PC-9 (cell line): ENCODE measurements around the gene ADAMTS16. TPM values are rescaled to one million over a fixed set of nuclear protein-coding genes. Genes with fewer than 3 reads are reported as not detected.

Experiments
- BruUV-seq: library from RNA; stranded (reverse); fragments of 400-500 nt; replicated peaks from 2 replicates; lab custom pipeline; 2021; lab: Mats Ljungman, UMichigan
- CTCF ChIA-PET: fragments of 300-600 bp; sonication (Branson Sonifier 250); formaldehyde crosslinking; loops from one replicate; lab custom pipeline; 2022; ENCODE audit warnings: antibody characterized with exemption; lab: Charles Lee
- POLR2A ChIA-PET: fragments of 300-600 bp; sonication (Branson Sonifier 250); formaldehyde crosslinking; loops from one replicate; lab custom pipeline; 2022; ENCODE audit warnings: antibody characterized with exemption; ENCODE audit not compliant: unreplicated experiment; lab: Charles Lee
- DNase-seq, 2 experiments: peaks; one replicate each; pipeline versions ENCODE4 v3.0.0 to v3.0.0-alpha.2; 2015 to 2022; ENCODE audit warnings: mixed read lengths in 1 of 2
- H2AFZ ChIP-seq: fragments of 200-600 bp; sonication (generic); 2 replicates; pipeline ENCODE4 v1.8.1; 2017; ENCODE audit warnings: antibody characterized with exemption
- H3F3A ChIP-seq: fragments of 200-600 bp; sonication (generic); 2 replicates; pipeline ENCODE4 v1.8.1; 2017; ENCODE audit warnings: antibody characterized with exemption, mild to moderate bottlenecking, low read depth; ENCODE audit not compliant: insufficient read depth
- H3K27ac ChIP-seq: fragments of 200-600 bp; sonication (generic); 2 replicates; pipeline ENCODE4 v1.6.1; 2016; ENCODE audit warnings: mixed run types
- H3K27me3 ChIP-seq: fragments of 200-600 bp; sonication (generic); 2 replicates; pipeline ENCODE4 v1.6.1; 2016; ENCODE audit warnings: low read depth, mixed run types; ENCODE audit not compliant: insufficient read depth
- H3K36me3 ChIP-seq: fragments of 200-600 bp; sonication (generic); 2 replicates; pipeline ENCODE4 v1.6.1; 2016; ENCODE audit warnings: low read depth, mixed run types
- H3K4me1 ChIP-seq: fragments of 200-600 bp; sonication (generic); replicated peaks from 2 replicates; pipeline ENCODE4 v1.6.1; 2016; ENCODE audit warnings: mixed run types; ENCODE audit not compliant: insufficient read depth
- H3K4me2 ChIP-seq: fragments of 200-600 bp; sonication (generic); 2 replicates; pipeline ENCODE4 v1.6.1; 2017; ENCODE audit warnings: mixed run types
- H3K4me3 ChIP-seq: fragments of 200-600 bp; sonication (generic); 2 replicates; pipeline ENCODE4 v1.6.1; 2016; ENCODE audit warnings: mixed run types
- H3K79me2 ChIP-seq: fragments of 200-600 bp; sonication (generic); 2 replicates; pipeline ENCODE4 v1.6.1; 2017; ENCODE audit warnings: low read depth, mixed run types
- H3K9me2 ChIP-seq: fragments of 200-600 bp; sonication (generic); 2 replicates; pipeline ENCODE4 v1.8.1; 2017; ENCODE audit warnings: mild to moderate bottlenecking; ENCODE audit not compliant: insufficient read depth
- H3K9me3 ChIP-seq: fragments of 200-600 bp; sonication (generic); 2 replicates; pipeline ENCODE4 v1.8.1; 2016; ENCODE audit warnings: low read depth; ENCODE audit not compliant: insufficient read depth
- H4K20me1 ChIP-seq: fragments of 200-600 bp; sonication (generic); 2 replicates; pipeline ENCODE4 v1.8.1; 2017; ENCODE audit not compliant: insufficient read depth
- CTCF ChIP-seq: fragments of 200-600 bp; sonication (generic); conservative IDR thresholded peaks from 2 replicates; pipeline ENCODE4 v1.6.1; 2017; ENCODE audit warnings: mixed run types, antibody characterized with exemption, mild to moderate bottlenecking, moderate library complexity
- EZH2 ChIP-seq: fragments of 200-600 bp; sonication (generic); IDR thresholded peaks from 2 replicates; pipeline ENCODE4 v1.8.0; 2017; ENCODE audit warnings: antibody characterized with exemption, low read depth
- intact Hi-C: fragments of 100-400 bp; cut with micrococcal nuclease; formaldehyde crosslinking; loops from one replicate; pipeline ENCODE4 v1.10.0; 2022; ENCODE audit not compliant: unreplicated experiment
- total RNA-seq: library from RNA; stranded (reverse); gene quantifications from 2 replicates; pipeline ENCODE4 v1.2.3, GENCODE V29; 2021

The ADAMTS16 gene
- total RNA-seq, 1 experiment from 2014 or later = 26.4 TPM

GRCh38 chr5:5246736-5247135 is 106.6 kb downstream of the ADAMTS16 start:
- Histone ChIP-seq H4K20me1 (no peaks in the 10 kb centered on the region), H3K4me3 (no peak overlapping the region), H2AFZ (no peak overlapping the region), H3K4me1 (no peaks in the 10 kb centered on the region), H3K4me2 (no peak overlapping the region), H3K27ac (no peak overlapping the region), H3K27me3 (no peaks in the 10 kb centered on the region), H3K9me2 (no peaks in the 10 kb centered on the region), H3K9me3 (no peaks in the 10 kb centered on the region), H3F3A (no peaks in the 10 kb centered on the region), H3K36me3 (no peaks in the 10 kb centered on the region), H3K79me2 (no peaks in the 10 kb centered on the region)
- ChIA-PET POLR2A (no interaction called here), CTCF (no interaction called here)
- intact Hi-C loops = no loop called here
- TF ChIP-seq CTCF (no peak), EZH2 (no peak)
- DNase-seq = no peak
- no TSS peak for BruUV-seq

GRCh38 chr5:5250758-5251157 is 110.6 kb downstream of the ADAMTS16 start:
- H4K20me1 ChIP-seq = no peaks in the 10 kb centered on the region
- no peaks in the 10 kb centered on the region for H3K27me3 ChIP-seq
- CTCF ChIA-PET = no interaction called here
- BruUV-seq = no TSS peak
- no peaks in the 10 kb centered on the region for H3F3A ChIP-seq
- no peaks in the 10 kb centered on the region for H3K4me1 ChIP-seq
- no peaks in the 10 kb centered on the region for H3K36me3 ChIP-seq
- H3K4me2 ChIP-seq = no peak overlapping the region
- H3K9me2 ChIP-seq = no peaks in the 10 kb centered on the region
- H3K4me3 ChIP-seq = no peak overlapping the region
- no peaks in the 10 kb centered on the region for H3K79me2 ChIP-seq
- TF ChIP-seq CTCF = no peak
- no peak for TF ChIP-seq EZH2
- DNase-seq = no peak
- no peak overlapping the region for H3K27ac ChIP-seq
- no peak overlapping the region for H2AFZ ChIP-seq
- H3K9me3 ChIP-seq = no peaks in the 10 kb centered on the region; the same call in 1 of the 2 replicates
- intact Hi-C loops = no loop called here
- POLR2A ChIA-PET = interaction anchor here (0.6 kb wide), 1 partner anchor 172 kb away, joined by 5 read pairs; the partner anchor contains the start of gene ICE1

- intact Hi-C loops = no loop called here
- H4K20me1 ChIP-seq = no peaks in the 10 kb centered on the region
- no peaks in the 10 kb centered on the region; the same call in 1 of the 2 replicates for H3K9me3 ChIP-seq
- TF ChIP-seq EZH2 (no peak), CTCF (no peak)
- no TSS peak for BruUV-seq
- POLR2A ChIA-PET = no interaction called here
- no peaks in the 10 kb centered on the region for H3K36me3 ChIP-seq
- no peaks in the 10 kb centered on the region for H3F3A ChIP-seq
- no peak overlapping the region for H3K27ac ChIP-seq
- H3K9me2 ChIP-seq = no peaks in the 10 kb centered on the region
- no peaks in the 10 kb centered on the region for H3K79me2 ChIP-seq
- H3K4me3 ChIP-seq = no peak overlapping the region
- H3K27me3 ChIP-seq = no peaks in the 10 kb centered on the region
- CTCF ChIA-PET = interaction anchor here (0.6 kb wide), 1 partner anchor 143 kb away, joined by 3 read pairs; no protein-coding TSS in a partner anchor
- no peak overlapping the region for H3K4me2 ChIP-seq
- H3K4me1 ChIP-seq = no peaks in the 10 kb centered on the region
- no peak overlapping the region for H2AFZ ChIP-seq
- DNase-seq = no peak
Measured at GRCh38 chr5:5252106-5252505, 112.0 kb downstream of the ADAMTS16 start.
